Trophoblast cell (in vitro differentiated cells and primary cell): ENCODE data around the gene SPOCK1.

ENCODE experiments used
- DNase-seq, 2 donors: peaks; one replicate each; pipeline ENCODE4 v3.0.0-alpha.2; 2016
- H2AFZ ChIP-seq: 2 replicates; pipeline ENCODE4 v1.6.1; 2013; ENCODE audit warnings: low read length, moderate library complexity, mild to moderate bottlenecking; ENCODE audit not compliant: insufficient read depth, poor library complexity
- H2AK5ac ChIP-seq: 2 replicates; pipeline ENCODE4 v1.6.1; 2013; ENCODE audit warnings: mild to moderate bottlenecking, low read length
- H2BK120ac ChIP-seq: 2 replicates; pipeline ENCODE4 v1.6.1; 2013; ENCODE audit warnings: low read length, mild to moderate bottlenecking, moderate library complexity; ENCODE audit not compliant: insufficient read depth, poor library complexity
- H2BK12ac ChIP-seq: 2 replicates; pipeline ENCODE4 v1.6.1; 2013; ENCODE audit warnings: mild to moderate bottlenecking, low read length, moderate library complexity
- H2BK5ac ChIP-seq: 2 replicates; pipeline ENCODE4 v1.6.1; 2013; ENCODE audit warnings: low read length, low read depth, moderate library complexity, mild to moderate bottlenecking; ENCODE audit not compliant: poor library complexity
- H3K14ac ChIP-seq: 2 replicates; pipeline ENCODE4 v1.6.1; 2013; ENCODE audit warnings: mild to moderate bottlenecking, low read length
- H3K18ac ChIP-seq: 2 replicates; pipeline ENCODE4 v1.6.1; 2013; ENCODE audit warnings: mild to moderate bottlenecking, low read length
- H3K23ac ChIP-seq: 2 replicates; pipeline ENCODE4 v1.6.1; 2013; ENCODE audit warnings: low read length
- H3K27ac ChIP-seq: 2 replicates; pipeline ENCODE4 v1.5.1; 2013; ENCODE audit warnings: low read depth, mild to moderate bottlenecking, inconsistent platforms, low read length, moderate library complexity
- H3K27me3 ChIP-seq: 2 replicates; pipeline ENCODE4 v1.6.1; 2013; ENCODE audit warnings: inconsistent platforms, mild to moderate bottlenecking, low read length, moderate library complexity; ENCODE audit not compliant: insufficient read depth
- H3K36me3 ChIP-seq, 2 experiments: 1 replicate in 1 of 2; 2 replicates in 1 of 2; pipeline ENCODE4 v1.6.1; 2013; ENCODE audit warnings: low read length in 2 of 2, mild to moderate bottlenecking in 2 of 2, moderate library complexity in 1 of 2; ENCODE audit not compliant: insufficient read depth in 2 of 2, control insufficient read depth in 1 of 2
- H3K4ac ChIP-seq: 2 replicates; pipeline ENCODE4 v1.6.1; 2013; ENCODE audit warnings: low read depth, mild to moderate bottlenecking, low read length, moderate library complexity
- H3K4me1 ChIP-seq, 2 experiments: 1 replicate in 1 of 2; 2 replicates in 1 of 2; pipeline ENCODE4 v1.6.1; 2013; ENCODE audit warnings: low read length in 2 of 2, mild to moderate bottlenecking in 2 of 2, moderate library complexity in 1 of 2; ENCODE audit not compliant: insufficient read depth in 2 of 2, control insufficient read depth in 1 of 2
- H3K4me2 ChIP-seq: 2 replicates; pipeline ENCODE4 v1.6.1; 2013; ENCODE audit warnings: inconsistent platforms, mild to moderate bottlenecking, low read length, moderate library complexity
- H3K4me3 ChIP-seq: 2 replicates; pipeline ENCODE4 v1.5.1; 2013; ENCODE audit warnings: mild to moderate bottlenecking, low read depth, low read length, inconsistent platforms
- H3K79me1 ChIP-seq: one replicate; pipeline ENCODE4 v1.6.1; 2013; ENCODE audit warnings: low read length
- H3K79me2 ChIP-seq: 2 replicates; pipeline ENCODE4 v1.6.1; 2013; ENCODE audit warnings: low read length, mild to moderate bottlenecking; ENCODE audit not compliant: control insufficient read depth, insufficient read depth, poor library complexity
- H3K9ac ChIP-seq: 2 replicates; pipeline ENCODE4 v1.6.1; 2013; ENCODE audit warnings: mild to moderate bottlenecking, low read length
- H3K9me3 ChIP-seq: 2 replicates; pipeline ENCODE4 v1.6.1; 2013; ENCODE audit warnings: low read depth, mild to moderate bottlenecking, control low read depth, inconsistent platforms, low read length; ENCODE audit not compliant: insufficient read depth
- H4K12ac ChIP-seq: 2 replicates; pipeline ENCODE4 v1.6.1; 2013; ENCODE audit warnings: low read depth, mild to moderate bottlenecking, low read length, moderate library complexity
- H4K8ac ChIP-seq: 2 replicates; pipeline ENCODE4 v1.6.1; 2013; ENCODE audit warnings: low read depth, mild to moderate bottlenecking, low read length, moderate library complexity
- H4K91ac ChIP-seq: one replicate; pipeline ENCODE4 v1.6.1; 2013; ENCODE audit warnings: low read depth, mild to moderate bottlenecking, low read length, moderate library complexity
- WGBS: extraction: QIAGEN DNeasy Blood & Tissue Kit; methylation state at CpG from one replicate; pipeline ENCODE4 v1.1.7; 2013; ENCODE audit warnings: missing lambda C conversion rate; ENCODE audit not compliant: insufficient read length, insufficient coverage; ENCODE audit errors: extremely low coverage; 5-methylcytosine and 5-hydroxymethylcytosine counted together

The SPOCK1 gene

DNA sequence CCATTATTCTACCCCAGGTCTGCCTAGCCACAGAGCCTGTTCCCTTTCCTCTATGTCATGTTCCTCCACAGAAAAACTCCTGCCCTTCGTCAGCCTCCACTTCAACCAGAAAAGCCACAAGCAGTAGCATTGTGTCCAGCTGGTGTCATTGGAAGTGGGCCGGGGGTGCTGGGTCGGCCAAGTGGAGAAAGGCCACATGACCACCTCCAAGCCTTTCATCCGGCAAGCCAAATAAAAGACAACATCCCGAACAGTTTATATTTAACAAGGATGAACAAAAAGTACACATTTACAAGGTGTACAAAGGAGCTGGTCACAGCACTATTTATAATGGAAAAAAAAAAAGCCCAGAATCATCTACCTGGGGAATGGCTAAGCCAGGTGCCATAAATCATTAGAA is 16.1 kb upstream of the SPOCK1 start:
- Histone ChIP-seq H3K4me3 (no peak overlapping the region), H3K36me3 (no peaks in the 10 kb centered on the region), H3K4ac (no peak overlapping the region), H4K91ac (no peak overlapping the region), H3K23ac (no peak overlapping the region), H3K9me3 (peaks cover 4% of the 10 kb centered on the region), H2BK5ac (no peak overlapping the region), H3K27me3 (no peaks in the 10 kb centered on the region), H3K18ac (no peak overlapping the region), H2BK12ac (no peak overlapping the region), H3K79me1 (no peaks in the 10 kb centered on the region), H3K4me2 (no peak overlapping the region), H3K27ac (no peak overlapping the region), H2AK5ac (no peak overlapping the region), H2BK120ac (no peak overlapping the region), H3K9ac (no peak overlapping the region), H3K14ac (no peak overlapping the region), H4K8ac (no peak overlapping the region), H4K12ac (no peak overlapping the region), H3K79me2 (no peaks in the 10 kb centered on the region), H2AFZ (no peak overlapping the region), H3K4me1 (no peaks in the 10 kb centered on the region)
- DNase-seq = no peak
- WGBS = no CpG with 5 or more reads among the region's 5 CpGs

DNA sequence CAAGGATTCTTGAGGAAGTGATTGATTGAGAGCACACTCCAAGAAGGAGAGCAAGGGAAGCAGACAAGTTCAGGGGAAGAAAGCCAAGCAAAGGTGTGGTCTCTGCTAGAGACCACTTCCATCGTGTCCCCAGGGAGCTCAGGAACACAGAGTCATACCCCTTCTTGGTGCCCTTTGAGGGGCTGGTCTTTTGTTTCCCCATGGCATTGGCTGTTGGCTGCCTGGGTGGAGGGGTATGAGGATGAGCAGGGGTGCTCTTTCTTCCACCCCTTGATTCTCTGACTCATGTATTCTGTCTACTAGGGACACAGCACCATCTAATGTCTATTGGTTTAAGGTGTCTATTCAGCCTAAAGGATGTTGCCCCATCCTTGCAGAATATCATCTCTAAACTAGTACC is 11.5 kb upstream of the SPOCK1 start:
- no peaks in the 10 kb centered on the region for H3K79me2 ChIP-seq
- H3K4ac ChIP-seq = no peak overlapping the region
- no peaks in the 10 kb centered on the region for H3K27me3 ChIP-seq
- no peak overlapping the region for H3K23ac ChIP-seq
- no CpG with 5 or more reads among the region's 1 CpG for WGBS
- H3K4me3 ChIP-seq = no peak overlapping the region
- no peaks in the 10 kb centered on the region for H3K79me1 ChIP-seq
- no peaks in the 10 kb centered on the region for H3K9me3 ChIP-seq
- no peak overlapping the region for H4K12ac ChIP-seq
- H2BK5ac ChIP-seq = no peak overlapping the region
- no peak overlapping the region for H2BK12ac ChIP-seq
- no peak overlapping the region for H3K9ac ChIP-seq
- no peaks in the 10 kb centered on the region for H3K4me1 ChIP-seq
- no peaks in the 10 kb centered on the region for H3K36me3 ChIP-seq
- H2AK5ac ChIP-seq = no peak overlapping the region
- H4K8ac ChIP-seq = no peak overlapping the region
- H2BK120ac ChIP-seq = no peak overlapping the region
- H4K91ac ChIP-seq = no peak overlapping the region
- no peak overlapping the region for H3K14ac ChIP-seq
- H2AFZ ChIP-seq = no peak overlapping the region
- no peak overlapping the region for H3K18ac ChIP-seq
- no peak for DNase-seq
- no peak overlapping the region for H3K27ac ChIP-seq
- H3K4me2 ChIP-seq = no peak overlapping the region

DNA sequence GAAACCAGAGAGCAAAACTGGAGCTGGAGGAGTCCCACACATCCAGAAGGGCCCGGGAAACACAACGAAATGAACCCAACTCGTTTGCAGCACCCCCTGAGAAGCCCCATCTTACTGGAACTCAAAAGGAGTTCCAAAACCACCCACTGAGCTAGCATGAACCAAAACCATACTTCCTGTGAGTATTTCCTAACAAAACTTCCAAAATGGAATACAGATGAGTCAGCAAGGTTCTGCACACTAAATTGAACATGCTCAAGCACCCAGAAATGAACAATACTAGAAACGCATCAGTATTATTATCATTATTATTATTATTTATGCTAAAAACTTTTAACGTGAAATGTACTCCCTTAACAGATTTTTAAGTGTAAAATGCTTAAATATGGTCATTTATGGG is 8.0 kb upstream of the SPOCK1 start:
- H3K23ac ChIP-seq = no peak overlapping the region
- H3K4me1 ChIP-seq = no peaks in the 10 kb centered on the region
- H3K14ac ChIP-seq = no peak overlapping the region
- no peak overlapping the region for H4K91ac ChIP-seq
- H3K4ac ChIP-seq = no peak overlapping the region
- H3K4me2 ChIP-seq = no peak overlapping the region
- H2BK12ac ChIP-seq = no peak overlapping the region
- no peaks in the 10 kb centered on the region for H3K79me2 ChIP-seq
- H3K9me3 ChIP-seq = no peaks in the 10 kb centered on the region
- H3K4me3 ChIP-seq = no peak overlapping the region
- no peak for DNase-seq
- no peak overlapping the region for H3K18ac ChIP-seq
- no peak overlapping the region for H2BK120ac ChIP-seq
- no peaks in the 10 kb centered on the region for H3K79me1 ChIP-seq
- WGBS = no CpG with 5 or more reads among the region's 5 CpGs
- H3K9ac ChIP-seq = no peak overlapping the region
- H4K8ac ChIP-seq = no peak overlapping the region
- no peaks in the 10 kb centered on the region for H3K27me3 ChIP-seq
- H4K12ac ChIP-seq = no peak overlapping the region
- H2AFZ ChIP-seq = no peak overlapping the region
- H3K27ac ChIP-seq = no peak overlapping the region
- no peak overlapping the region for H2BK5ac ChIP-seq
- no peaks in the 10 kb centered on the region for H3K36me3 ChIP-seq
- no peak overlapping the region for H2AK5ac ChIP-seq

DNA sequence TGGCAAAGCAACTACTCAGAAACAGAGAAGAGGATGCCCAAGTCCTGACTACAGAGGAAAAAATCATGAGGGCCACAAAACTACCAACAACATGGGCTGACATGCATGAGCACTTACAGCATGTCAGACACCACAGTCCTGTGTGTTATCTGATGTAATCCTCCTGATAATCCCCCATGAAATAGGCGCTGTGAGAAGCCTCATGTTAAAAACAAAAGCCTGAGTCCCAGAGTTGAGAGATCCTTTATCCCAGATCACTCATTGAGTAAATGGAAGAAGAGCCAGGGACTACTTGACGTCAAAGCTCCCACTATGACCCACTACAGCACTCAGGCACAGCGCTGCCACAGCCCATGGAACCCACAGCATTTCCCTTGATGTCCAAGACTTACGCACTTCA is 7.2 kb upstream of the SPOCK1 start:
- WGBS = no CpG with 5 or more reads among the region's 4 CpGs
- Histone ChIP-seq H3K9me3 (no peaks in the 10 kb centered on the region), H3K4me1 (no peaks in the 10 kb centered on the region), H3K9ac (no peak overlapping the region), H3K36me3 (no peaks in the 10 kb centered on the region), H2BK12ac (no peak overlapping the region), H4K12ac (no peak overlapping the region), H3K14ac (no peak overlapping the region), H3K4me2 (no peak overlapping the region), H4K8ac (no peak overlapping the region), H2AK5ac (no peak overlapping the region), H2BK120ac (no peak overlapping the region), H3K27ac (no peak overlapping the region), H2AFZ (no peak overlapping the region), H3K4me3 (no peak overlapping the region), H4K91ac (no peak overlapping the region), H3K79me2 (no peaks in the 10 kb centered on the region), H3K18ac (no peak overlapping the region), H3K79me1 (no peaks in the 10 kb centered on the region), H3K27me3 (no peaks in the 10 kb centered on the region), H3K23ac (no peak overlapping the region), H2BK5ac (no peak overlapping the region), H3K4ac (no peak overlapping the region)
- DNase-seq = no peak

DNA sequence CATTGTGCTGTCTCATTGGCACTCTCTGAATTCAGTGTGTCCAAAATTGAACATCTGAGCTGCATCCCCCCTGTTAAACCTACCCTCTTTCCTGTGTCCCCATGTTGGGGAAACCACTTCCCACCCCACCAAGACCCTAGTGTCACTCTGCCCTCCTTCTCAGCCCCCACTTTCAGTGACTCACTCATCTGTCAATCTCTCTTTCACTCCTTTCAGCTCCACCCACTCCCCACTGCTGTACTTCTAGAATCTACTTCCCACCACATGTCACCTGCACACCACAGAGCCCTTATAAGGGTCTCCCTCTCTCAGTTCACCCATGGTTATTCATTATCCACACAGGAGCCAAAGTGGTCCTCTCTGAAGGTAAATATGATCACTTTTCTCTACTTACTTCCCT is 5.8 kb upstream of the SPOCK1 start:
- H2BK5ac ChIP-seq = no peak overlapping the region
- no peak overlapping the region for H3K9ac ChIP-seq
- no peak overlapping the region for H2BK120ac ChIP-seq
- H2AK5ac ChIP-seq = no peak overlapping the region
- H3K4me2 ChIP-seq = no peak overlapping the region
- no peak overlapping the region for H3K4ac ChIP-seq
- no peak overlapping the region for H3K18ac ChIP-seq
- H3K79me2 ChIP-seq = no peaks in the 10 kb centered on the region
- H4K91ac ChIP-seq = no peak overlapping the region
- DNase-seq = no peak
- no peak overlapping the region for H3K27ac ChIP-seq
- no peaks in the 10 kb centered on the region for H3K79me1 ChIP-seq
- H4K12ac ChIP-seq = no peak overlapping the region
- no peak overlapping the region for H3K14ac ChIP-seq
- no peak overlapping the region for H3K23ac ChIP-seq
- H3K27me3 ChIP-seq = no peaks in the 10 kb centered on the region
- H2AFZ ChIP-seq = no peak overlapping the region
- no peak overlapping the region for H4K8ac ChIP-seq
- no peak overlapping the region for H3K4me3 ChIP-seq
- no peaks in the 10 kb centered on the region for H3K4me1 ChIP-seq
- no peak overlapping the region for H2BK12ac ChIP-seq
- H3K36me3 ChIP-seq = no peaks in the 10 kb centered on the region
- no peaks in the 10 kb centered on the region for H3K9me3 ChIP-seq
